K562 (cell line): ENCODE results near the gene TSGA10IP. TPM values are rescaled to one million over a fixed set of nuclear protein-coding genes. Genes with fewer than 3 reads are reported as not detected.
A peak's percentile ranks its signal among the peaks of the same experiment; 100 is the strongest.

Experiments
- ATAC-seq: fragments of 200-7000 bp; cut with Tn5 transposase; 3 replicates; pipeline ENCODE4 v1.9.1; 2020; ENCODE audit warnings: moderate library complexity
- BruUV-seq: library from RNA; stranded (reverse); fragments of 400-500 nt; replicated peaks from 2 replicates; lab custom pipeline; 2021; lab: Mats Ljungman, UMichigan
- CTCF ChIA-PET: fragments of 300-600 bp; formaldehyde crosslinking; extraction: SDS; loops from one replicate; lab custom pipeline; 2021; ENCODE audit warnings: low intra/inter-chr PET ratio; lab: Yijun Ruan, JAX
- POLR2A ChIA-PET: fragments of 300-600, 350-650 bp; sonication (Branson Sonifier 250); formaldehyde crosslinking; extraction: SDS; loops from one replicate; lab custom pipeline; 2021; ENCODE audit warnings: antibody characterized with exemption, inconsistent platforms; lab: Yijun Ruan, JAX
- DNase-seq, 4 experiments: peaks; one replicate each; pipeline versions ENCODE4 v3.0.0 to v3.0.0-alpha.2; 2011 to 2018; ENCODE audit warnings: low spot score in 3 of 4, mixed read lengths in 3 of 4; ENCODE audit errors: extremely low read depth in 1 of 4
- FAIRE-seq: peaks from 2 replicates; lab custom pipeline; 2011; peaks lifted over from hg19 to GRCh38; lab: Jason Lieb, UNC
- H2AFZ ChIP-seq: 2 replicates; pipeline ENCODE4 v1.6.0; 2011; ENCODE audit warnings: low read depth, low read length, control low read depth, inconsistent platforms
- H3K27ac ChIP-seq: fragments of 200-600 bp; 3 replicates; pipeline ENCODE4 v1.8.0; 2011; ENCODE audit warnings: low read depth, mild to moderate bottlenecking, control low read depth, inconsistent platforms, low read length, moderate library complexity, mixed read lengths; ENCODE audit errors: extremely low read depth
- H3K27me3 ChIP-seq, 2 experiments: fragments of 300-600 bp in 1 of 2; 2 replicates in 1 of 2; 3 replicates in 1 of 2; pipeline versions ENCODE4 v1.6.0 to v1.8.0; 2011; ENCODE audit warnings: inconsistent platforms in 2 of 2, low read length in 2 of 2, mild to moderate bottlenecking in 1 of 2, mixed read lengths in 1 of 2, moderate library complexity in 1 of 2; ENCODE audit not compliant: control insufficient read depth in 2 of 2, insufficient read depth in 2 of 2
- H3K36me3 ChIP-seq: fragments of 300-600 bp; 3 replicates; pipeline ENCODE4 v1.8.0; 2011; ENCODE audit warnings: mild to moderate bottlenecking, low read length, inconsistent platforms; ENCODE audit not compliant: control insufficient read depth, insufficient read depth
- H3K4me1 ChIP-seq, 2 experiments: fragments of 200-600 bp in 1 of 2; replicated peaks in 1 of 2; 2 replicates in 1 of 2; 3 replicates in 1 of 2; pipeline versions ENCODE4 v1.5.1 to v1.8.0; 2011; ENCODE audit warnings: inconsistent platforms in 2 of 2, low read length in 2 of 2, mild to moderate bottlenecking in 1 of 2, mixed read lengths in 1 of 2, moderate library complexity in 1 of 2; ENCODE audit not compliant: control insufficient read depth in 2 of 2, insufficient read depth in 2 of 2
- H3K4me2 ChIP-seq: 2 replicates; pipeline ENCODE4 v1.6.1; 2011; ENCODE audit warnings: low read length, control low read depth, inconsistent platforms, mixed read lengths; ENCODE audit not compliant: insufficient read depth
- H3K4me3 ChIP-seq: fragments of 200-600 bp; sonication (generic), shearing (Covaris generic); 2 replicates; pipeline ENCODE4 v1.5.1; 2016; ENCODE audit warnings: control low read depth, inconsistent platforms
- H3K79me2 ChIP-seq: fragments of 200-600 bp; 3 replicates; pipeline ENCODE4 v1.8.0; 2011; ENCODE audit warnings: low read length, inconsistent platforms; ENCODE audit not compliant: control insufficient read depth, insufficient read depth
- H3K9ac ChIP-seq, 2 experiments: 2 replicates each; pipeline versions ENCODE4 v1.6.0 to v1.6.1; 2011; ENCODE audit warnings: low read depth in 2 of 2, low read length in 2 of 2, control low read depth in 1 of 2, inconsistent platforms in 1 of 2, mild to moderate bottlenecking in 1 of 2, mixed read lengths in 1 of 2; ENCODE audit not compliant: insufficient read depth in 1 of 2
- H3K9me1 ChIP-seq: one replicate; pipeline ENCODE4 v1.6.0; 2011; ENCODE audit warnings: inconsistent platforms, mild to moderate bottlenecking, low read length, moderate library complexity; ENCODE audit not compliant: control insufficient read depth, insufficient read depth
- H3K9me3 ChIP-seq: replicated peaks from 2 replicates; pipeline ENCODE4 v1.5.1; 2011; ENCODE audit warnings: low read depth, low read length, inconsistent platforms; ENCODE audit not compliant: control insufficient read depth, insufficient read depth
- H4K20me1 ChIP-seq: replicated peaks from 2 replicates; pipeline ENCODE4 v1.6.1; 2011; ENCODE audit warnings: low read length, inconsistent platforms, mixed read lengths; ENCODE audit not compliant: control insufficient read depth, insufficient read depth
- CTCF ChIP-seq, 3 experiments: IDR thresholded peaks in 2 of 3; conservative IDR thresholded peaks in 1 of 3; 2 replicates each; pipeline ENCODE4 v1.5.1; 2011 to 2012; ENCODE audit warnings: low read length in 3 of 3, mild to moderate bottlenecking in 3 of 3, control low read depth in 2 of 3, improper control_type of control experiment in 1 of 3, inconsistent platforms in 1 of 3, low read depth in 1 of 3, mixed read lengths in 1 of 3, moderate library complexity in 1 of 3; ENCODE audit not compliant: insufficient read depth in 2 of 3
- ETS2 ChIP-seq: IDR thresholded peaks from 2 replicates; pipeline ENCODE4 v1.6.1; 2016; ENCODE audit warnings: borderline replicate concordance, missing genetic modification characterization, mild to moderate bottlenecking, moderate library complexity, missing compliant biosample characterization; ENCODE audit not compliant: poor library complexity, severe bottlenecking
- FOXJ3 ChIP-seq: sonication (generic); formaldehyde crosslinking; IDR thresholded peaks from 2 replicates; pipeline ENCODE4 v1.4.0; 2020; ENCODE audit warnings: mild to moderate bottlenecking, missing genetic modification reagents
- MAFK ChIP-seq: IDR thresholded peaks from 2 replicates; pipeline ENCODE4 v1.6.1; 2011; ENCODE audit warnings: low read length, improper control_type of control experiment
- RBFOX2 ChIP-seq: fragments of 200-400 bp; formaldehyde crosslinking; IDR thresholded peaks from 2 replicates; pipeline ENCODE4 v1.6.1; 2017; ENCODE audit warnings: low read depth, mild to moderate bottlenecking, low read length, moderate library complexity
- ZBTB33 ChIP-seq: sonication (generic); formaldehyde crosslinking; IDR thresholded peaks from 2 replicates; pipeline ENCODE4 v1.8.1; 2023; ENCODE audit warnings: mild to moderate bottlenecking, missing genetic modification reagents
- ZNF217 ChIP-seq: sonication (generic); formaldehyde crosslinking; IDR thresholded peaks from 2 replicates; pipeline ENCODE4 v1.8.0; 2022; ENCODE audit warnings: mild to moderate bottlenecking, missing genetic modification reagents
- WGBS: fragments of 100-300 bp; shearing (Covaris generic); methylation state at CpG from one replicate; pipeline ENCODE4 v1.1.6; 2016; ENCODE audit warnings: low coverage, mixed read lengths; ENCODE audit not compliant: insufficient coverage; ENCODE audit errors: missing lambda C conversion rate; 5-methylcytosine and 5-hydroxymethylcytosine counted together
- in situ Hi-C: fragments of 300-500 bp; cut with MboI; formaldehyde crosslinking; loops from 4 replicates; pipeline ENCODE4 v1.15.0; 2018; ENCODE audit warnings: inconsistent platforms, mixed read lengths
- intact Hi-C: fragments of 100-400 bp; cut with micrococcal nuclease; formaldehyde crosslinking; loops from 2 replicates; pipeline ENCODE4 v1.14.2; 2022
- polyA plus RNA-seq, 8 experiments: library from polyadenylated mRNA; depleted of rRNA in 4 of 8; stranded (reverse) in 5 of 8; unstranded in 3 of 8; fragments of >200 nt; fragmentation: Nextera tagmentation in 2 of 8; fragmentation: Illumina TruSeq in 1 of 8; extraction: Ambion mirVana in 2 of 8; extraction: Trizol in 1 of 8; gene quantifications; 2 replicates each; pipeline versions ENCODE4 v1.2.1 to v1.2.3, GENCODE V29; 2011 to 2014; ENCODE audit warnings: inconsistent platforms in 1 of 8, missing spikeins in 1 of 8
- total RNA-seq, 7 experiments: library from RNA; depleted of rRNA in 6 of 7; stranded (reverse); fragments of >200 nt in 6 of 7; fragmentation: Illumina TruSeq in 2 of 7; extraction: Trizol in 2 of 7; gene quantifications; 2 replicates each; pipeline versions ENCODE4 v1.2.1 to v1.2.3, GENCODE V29; 2011 to 2021; ENCODE audit warnings: low replicate concordance in 1 of 7

Gene TSGA10IP
- total and polyA plus RNA-seq, 9 of the 15 experiments (the other 6 are each of a cell fraction or from before 2014, with no cell fraction given): not detected

GRCh38 chr11:65968600-65969482 is 23.6 kb downstream of the TSGA10IP start:
- H3K79me2 ChIP-seq: peaks cover 7% of the 10 kb centered on the region
- POLR2A ChIA-PET: interaction anchor here (0.6 to 0.7 kb wide), 3 partner anchors 22 to 968 kb away, joined by 3 to 5 read pairs (median 3); no protein-coding TSS in a partner anchor
- no peaks in the 10 kb centered on the region for H4K20me1 ChIP-seq
- no peak overlapping the region for H2AFZ ChIP-seq
- H3K9me1 ChIP-seq: no peaks in the 10 kb centered on the region
- peaks cover 85% of the 10 kb centered on the region for H3K36me3 ChIP-seq
- no peak overlapping the region for H3K4me2 ChIP-seq
- FAIRE-seq: no peak
- TF ChIP-seq ETS2 (no peak), ZBTB33 (peak; percentile 56; the same call in 1 of the 2 replicates), FOXJ3 (CRISPR knock-in tag) (no peak), ZNF217 (CRISPR knock-in tag) (no peak), MAFK (no peak), CTCF (IDR thresholded peaks at IDR 0.05 in 2 of 3, conservative IDR thresholded peaks at IDR 0.05 in 1 of 3; ENCODE audit: insufficient read depth in 2 of 3, low read depth in 1 of 3, low read length in 3 of 3) (peak in 2 of 3 experiments; percentile 10 to 12; a peak in 1 of 6 replicates), RBFOX2 (peak; percentile 30; the same call in 1 of the 2 replicates)
- TF ChIP-seq, all 486 proteins: peak for 3
- Histone ChIP-seq H3K4me3 (no peak overlapping the region), H3K27ac (no peak overlapping the region), H3K27me3 (no peaks in the 10 kb centered on the region), H3K9ac (no peak overlapping the region; a peak in 1 of 4 replicates), H3K4me1 (peaks cover 0 to 15% of the 10 kb centered on the region in 2 experiments; a peak in 3 of 5 replicates), H3K9me3 (no peaks in the 10 kb centered on the region)
- in situ Hi-C loops: no loop called here
- CTCF ChIA-PET: no interaction called here
- DNase-seq (no peak), ATAC-seq (peak; percentile 20; the same call in 1 of the 3 replicates)
- no TSS peak for BruUV-seq
- intact Hi-C loops: no loop called here
- 88% methylated on average over 14 of the region's 15 CpGs for WGBS
